Left renal cortex interstitium (tissue), 4 donors: ENCODE data around the gene MGAT1. TPM values are rescaled to one million over a fixed set of nuclear protein-coding genes. Genes with fewer than 3 reads are reported as not detected.

Source experiments
- DNase-seq, 4 donors: peaks; one replicate each; pipeline ENCODE4 v3.0.0-alpha.2; 2013; ENCODE audit warnings: low read depth in 4 of 4, low spot score in 2 of 4, missing footprints in 1 of 4
- polyA plus RNA-seq, 4 donors: library from polyadenylated mRNA; unstranded; fragments of 120-200 nt; gene quantifications; one replicate each; pipeline ENCODE4 v1.2.1, GENCODE V29; 2013; ENCODE audit not compliant: insufficient read length in 4 of 4

MGAT1 gene
- polyA plus RNA-seq, 4 donors, result 73.4 to 92.6 (median 82.3) TPM

DNA sequence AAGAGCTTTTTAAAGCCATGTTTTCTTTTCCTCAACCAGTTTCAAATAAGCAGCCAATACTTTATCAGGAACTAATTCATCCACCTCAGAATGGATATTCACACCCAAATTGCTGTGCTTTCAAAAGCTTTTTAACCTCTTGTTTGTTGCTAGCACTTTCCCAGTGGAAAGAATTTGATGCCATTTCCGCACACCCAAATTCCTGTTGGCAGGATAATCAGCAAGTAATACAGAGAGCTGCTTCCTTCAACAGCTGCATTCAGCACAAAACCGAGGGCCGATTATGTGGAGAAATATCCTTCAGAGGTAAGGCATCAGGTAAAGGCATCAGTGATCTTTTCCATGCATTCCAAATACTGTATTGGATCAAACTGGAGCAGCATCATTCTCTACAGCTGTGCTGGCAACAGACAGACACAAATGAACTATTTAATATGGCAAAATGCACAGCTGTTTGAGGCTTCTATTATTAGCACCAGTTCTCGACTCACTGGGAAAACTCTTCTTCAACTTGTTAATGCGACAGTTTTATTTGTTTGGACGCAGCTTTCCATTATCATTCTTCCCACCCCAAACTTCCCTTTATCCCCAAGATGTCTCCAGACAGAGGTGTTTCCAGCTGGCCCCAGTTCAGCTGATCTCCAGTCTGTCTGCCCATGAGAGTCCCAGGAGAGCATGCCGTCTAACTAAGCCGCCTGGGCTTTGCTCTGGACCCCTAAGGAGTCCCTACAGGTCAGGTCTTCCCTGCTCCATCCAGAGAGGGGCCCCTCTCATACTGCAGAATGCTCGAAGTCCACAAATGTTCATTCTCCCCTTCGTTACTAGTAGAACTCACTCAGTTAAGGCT is 22.2 kb upstream of the MGAT1 start:
- DNase-seq, result no peak

DNA sequence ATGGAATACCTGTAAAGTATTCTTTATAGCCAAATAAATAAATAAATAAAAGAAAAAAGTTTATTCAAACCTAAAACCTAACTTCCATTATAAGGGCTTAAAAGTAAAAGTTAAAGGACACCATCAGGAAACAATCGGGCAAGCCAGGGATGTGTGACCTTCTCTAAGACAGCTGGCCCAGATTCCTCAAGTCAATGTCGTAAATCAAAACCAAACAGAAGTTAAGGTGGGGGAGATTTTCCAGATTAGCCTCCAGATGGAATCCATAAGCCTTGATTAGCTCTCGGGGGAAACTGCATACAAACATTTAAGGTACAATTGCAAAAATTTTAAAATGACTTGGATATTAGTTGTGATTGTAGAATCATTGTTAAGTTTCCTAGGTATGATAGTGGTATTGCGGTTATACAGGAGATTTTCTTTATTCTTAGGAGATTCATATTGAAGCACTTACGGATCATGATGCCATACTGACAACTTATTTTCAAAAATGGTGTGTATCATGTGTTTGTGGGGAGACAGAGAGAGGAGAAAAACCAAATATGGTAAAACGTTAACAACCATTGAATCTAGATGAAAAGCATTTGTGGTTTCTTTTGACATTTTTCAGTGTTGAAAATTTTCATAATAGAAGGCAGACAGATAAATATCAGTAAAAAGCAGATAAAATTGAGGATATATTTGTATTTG is 21.5 kb upstream of the MGAT1 start:
- no peak for DNase-seq

DNA sequence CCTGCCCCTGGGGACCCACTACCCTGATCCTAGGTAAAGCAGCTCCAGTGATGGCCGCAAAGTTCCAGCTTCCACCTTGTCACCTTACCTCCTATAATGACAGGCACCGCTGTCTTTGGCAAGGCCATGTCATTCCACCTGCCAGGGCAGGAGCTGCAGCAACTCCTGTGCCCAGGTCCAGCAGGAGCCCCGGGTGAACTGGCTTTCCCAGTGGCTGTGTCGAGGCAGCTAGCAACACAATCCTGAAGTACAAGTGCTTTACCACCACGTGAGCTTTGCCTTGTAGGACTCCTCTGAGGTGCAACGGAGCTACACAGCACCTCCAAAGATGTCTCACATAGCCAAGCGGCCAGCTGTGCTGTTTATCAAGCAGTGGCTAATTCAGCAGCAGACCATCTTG is 20.7 kb upstream of the MGAT1 start:
- no peak for DNase-seq

DNA sequence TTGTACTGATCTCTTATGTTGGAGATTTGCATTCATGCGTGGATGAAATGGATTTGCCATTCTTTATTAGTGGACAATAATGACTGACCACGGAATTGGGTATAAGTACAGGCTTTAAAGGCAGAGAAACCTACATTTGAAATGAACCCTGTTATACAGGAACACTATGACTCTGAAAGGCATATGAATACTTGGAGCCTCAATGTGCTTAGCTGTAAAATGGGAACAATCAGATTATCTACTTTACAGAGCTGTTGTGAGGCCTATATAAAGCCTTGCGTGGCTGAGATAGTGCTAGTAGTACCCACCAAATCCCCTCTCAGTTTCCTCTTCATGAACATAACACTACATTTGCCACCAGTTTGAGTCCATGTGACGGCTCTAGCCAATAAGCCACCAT is 18.9 kb upstream of the MGAT1 start:
- DNase-seq, result no peak

DNA sequence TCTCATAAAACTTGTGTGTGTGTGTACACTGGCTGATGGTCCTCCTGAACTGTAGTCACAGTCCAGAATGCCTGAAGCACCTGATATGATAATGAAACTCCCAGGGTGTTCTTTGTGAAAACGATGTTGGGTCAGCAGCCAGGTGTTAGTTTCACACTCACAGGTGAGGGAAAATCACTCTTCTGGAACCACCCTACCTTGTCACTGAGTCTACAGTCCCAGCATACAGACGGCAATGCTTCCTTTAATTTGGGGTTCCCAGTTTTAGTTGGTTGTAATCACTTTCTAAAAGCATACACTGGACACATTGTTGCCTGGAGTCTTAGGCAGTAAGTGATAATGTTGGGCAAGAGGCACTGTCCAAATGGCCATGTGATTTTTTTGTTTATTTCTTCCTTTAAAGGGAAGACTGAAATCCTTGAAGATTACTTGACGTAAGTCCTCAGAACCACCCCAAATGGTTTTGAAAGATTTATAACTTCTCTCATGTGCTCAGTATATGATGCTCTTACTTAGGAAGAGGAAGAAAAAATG is 18.2 kb upstream of the MGAT1 start:
- no peak for DNase-seq

DNA sequence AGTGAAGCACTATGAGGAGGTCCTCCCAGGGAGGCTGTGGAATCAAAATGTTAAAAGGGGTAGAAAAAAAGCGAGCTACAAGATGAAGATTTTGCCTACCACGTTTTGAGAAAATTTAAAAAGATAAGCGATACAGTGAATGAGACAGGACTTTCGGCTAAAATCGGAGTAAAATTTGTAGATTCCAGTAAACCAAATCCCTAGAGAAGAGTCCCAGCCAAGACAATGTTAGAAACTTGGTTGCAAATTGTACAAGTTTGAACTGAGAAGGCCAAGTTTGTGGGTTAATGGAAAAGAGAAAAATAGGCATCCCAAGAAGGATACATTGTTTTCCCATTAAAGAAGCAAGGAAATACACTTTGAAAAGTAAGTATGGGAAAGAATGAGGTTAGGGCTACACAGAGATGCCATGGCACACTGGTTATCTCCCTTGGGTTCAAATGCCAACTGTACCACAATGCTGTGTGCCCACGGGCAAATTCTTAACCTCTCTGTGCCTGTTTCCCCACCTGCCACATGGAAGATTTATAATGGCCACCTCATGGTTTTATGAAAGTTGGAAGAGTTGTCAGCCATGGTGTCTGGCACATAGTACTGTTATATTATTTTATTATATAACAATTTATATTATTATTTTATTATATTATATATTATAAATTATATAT is 16.2 kb upstream of the MGAT1 start:
- no peak for DNase-seq

DNA sequence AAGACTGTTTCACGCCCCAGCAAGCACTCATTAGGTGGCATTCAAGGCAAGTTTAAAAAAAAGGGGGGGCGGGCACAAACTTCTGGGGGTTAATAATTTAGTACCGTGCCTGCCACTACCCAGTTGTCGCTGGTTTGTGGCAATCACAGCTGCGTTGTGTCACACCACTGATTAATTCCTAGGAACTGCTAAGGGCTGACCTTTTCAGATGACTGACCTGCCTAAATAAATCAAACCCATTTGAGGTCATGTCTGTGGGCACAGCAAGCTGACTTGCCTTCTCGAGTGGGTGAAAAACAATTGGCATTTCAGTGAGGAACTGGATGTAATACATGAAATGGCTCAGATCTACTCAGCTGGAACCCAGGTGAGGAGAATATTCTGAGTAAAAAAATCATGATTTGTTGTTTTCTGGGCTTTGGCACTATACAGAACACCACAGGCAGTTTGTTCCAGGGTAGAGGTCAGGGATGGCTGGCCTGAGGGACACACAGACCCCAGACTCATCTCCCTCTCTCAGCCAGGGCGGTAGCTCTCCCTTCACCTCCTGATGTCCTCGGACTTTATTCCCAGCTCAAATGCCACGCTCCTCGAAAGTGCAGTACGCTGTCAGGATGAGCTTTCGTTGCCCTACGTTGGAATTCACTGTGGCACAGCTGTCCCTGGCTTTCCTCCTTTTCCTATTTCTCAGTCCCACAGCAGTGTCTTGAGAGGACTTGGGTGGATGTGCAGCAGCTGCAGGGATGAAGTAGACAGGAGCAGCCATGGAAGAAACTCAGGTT is 15.5 kb upstream of the MGAT1 start:
- DNase-seq, result no peak

DNA sequence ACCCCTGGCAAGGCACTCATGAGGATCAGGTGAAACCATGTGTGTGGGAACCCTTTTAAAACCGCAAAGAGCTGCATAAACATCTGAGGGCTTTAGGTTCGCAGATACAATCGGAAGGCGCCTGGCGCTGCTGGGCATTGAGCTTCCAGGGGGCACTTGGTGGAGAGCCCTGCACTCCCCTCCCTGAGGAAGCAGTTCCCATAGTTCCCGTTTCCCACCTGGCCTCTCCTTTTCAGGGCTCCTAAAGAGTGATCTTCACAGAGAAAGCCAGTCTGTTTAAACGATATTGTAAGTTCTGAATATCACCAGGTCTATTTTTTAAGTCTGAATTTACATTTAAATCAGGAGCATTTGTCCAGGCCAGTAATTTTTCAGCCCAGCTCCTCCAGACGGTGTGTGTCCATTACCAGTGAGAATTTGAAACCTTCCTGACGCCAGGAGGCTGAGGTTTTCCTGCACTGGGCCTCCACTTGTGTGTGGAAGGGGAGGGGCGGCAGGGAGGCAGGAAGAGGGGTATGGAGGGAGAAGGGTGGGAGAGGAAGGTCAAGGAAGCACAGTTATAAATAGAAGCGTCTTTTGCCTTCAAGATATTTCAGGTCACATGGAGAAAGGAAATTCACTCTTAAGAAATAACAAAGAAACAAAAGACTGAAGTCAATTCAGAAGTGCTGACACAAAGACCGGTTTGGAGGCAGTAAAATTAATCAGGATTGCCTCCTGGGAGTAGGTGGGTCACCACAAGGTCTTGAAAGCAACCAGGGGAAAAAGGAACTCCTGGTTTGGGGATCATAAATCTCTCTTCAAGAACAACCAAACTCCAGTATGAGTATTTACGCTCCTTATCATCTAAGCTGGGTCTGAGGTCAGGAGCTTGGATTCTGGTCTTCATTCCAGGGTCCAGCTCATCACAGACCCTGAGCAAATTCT is 14.3 kb upstream of the MGAT1 start:
- DNase-seq, result no peak

DNA sequence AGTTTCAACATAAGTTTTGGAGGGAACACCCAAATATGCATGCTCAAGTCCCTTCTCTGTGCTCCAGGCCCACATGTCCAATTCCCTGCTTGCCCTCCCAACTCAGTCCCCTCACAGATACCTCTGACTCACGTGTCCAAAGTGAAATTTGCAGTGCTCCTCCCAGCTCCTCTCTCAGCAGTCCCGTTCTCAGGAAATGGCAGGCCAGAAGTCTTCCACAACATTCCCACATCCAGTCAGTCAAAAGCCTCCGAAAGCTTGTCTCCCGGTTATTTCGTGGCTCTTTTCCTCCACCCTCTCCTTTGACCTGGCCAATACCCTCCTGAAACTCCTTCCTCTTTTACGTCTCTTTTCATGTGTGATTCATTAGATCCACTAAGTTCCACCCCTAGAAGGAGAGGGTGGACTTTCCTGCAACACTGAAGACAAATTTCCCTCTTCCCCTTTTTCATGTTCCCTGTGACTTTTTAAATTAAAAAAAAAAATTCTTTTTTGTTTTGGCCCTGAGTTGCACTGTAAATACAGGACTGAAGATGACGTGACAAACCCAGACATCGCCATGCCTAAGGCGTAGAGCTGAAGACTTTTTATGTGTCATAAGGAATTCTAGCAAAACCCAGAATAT is 12.8 kb upstream of the MGAT1 start:
- no peak for DNase-seq

DNA sequence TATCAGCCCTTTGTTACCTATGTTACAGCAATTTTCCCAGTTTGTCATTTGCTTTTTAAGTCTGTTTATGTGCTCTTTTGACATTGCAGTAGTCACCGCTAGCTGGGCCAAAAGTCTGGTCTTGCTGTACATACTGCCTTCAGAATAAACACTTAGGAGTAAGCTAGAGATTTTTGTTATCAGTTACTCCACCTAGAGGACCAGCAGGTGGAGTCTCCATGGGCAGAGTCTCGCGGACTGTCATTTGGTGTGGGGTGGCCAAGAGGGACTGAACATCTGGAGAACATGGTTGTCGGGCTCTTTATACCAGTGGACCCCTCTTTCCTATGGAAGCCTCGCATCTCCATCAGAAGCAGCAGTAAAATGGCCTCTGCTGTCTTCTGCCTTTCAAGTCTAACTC is 10.8 kb upstream of the MGAT1 start:
- DNase-seq, result no peak

DNA sequence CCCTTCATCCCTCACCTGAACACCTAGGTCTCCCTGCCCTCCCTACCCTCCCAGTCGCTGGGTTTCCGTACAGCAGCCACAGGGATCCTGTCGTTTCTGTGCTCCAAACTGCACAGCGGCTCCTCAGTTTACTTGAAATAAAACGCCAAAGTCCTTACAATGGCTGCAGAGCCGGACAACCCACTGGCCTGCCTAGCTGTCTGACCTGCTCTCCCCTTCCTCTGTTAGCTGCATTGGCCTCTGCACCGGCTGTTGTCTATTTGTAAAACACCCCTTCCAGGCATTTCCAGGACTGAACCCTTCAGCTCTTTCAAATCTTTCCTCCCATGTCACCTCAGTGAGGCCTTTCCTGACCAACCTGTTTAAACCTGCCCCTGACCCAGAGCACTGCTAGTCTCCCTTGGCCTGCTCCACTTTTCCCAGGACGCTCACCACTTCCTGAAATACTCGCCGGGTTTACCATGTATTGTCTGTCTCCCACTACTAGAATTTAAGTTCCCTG is 9.1 kb upstream of the MGAT1 start:
- DNase-seq, result no peak

DNA sequence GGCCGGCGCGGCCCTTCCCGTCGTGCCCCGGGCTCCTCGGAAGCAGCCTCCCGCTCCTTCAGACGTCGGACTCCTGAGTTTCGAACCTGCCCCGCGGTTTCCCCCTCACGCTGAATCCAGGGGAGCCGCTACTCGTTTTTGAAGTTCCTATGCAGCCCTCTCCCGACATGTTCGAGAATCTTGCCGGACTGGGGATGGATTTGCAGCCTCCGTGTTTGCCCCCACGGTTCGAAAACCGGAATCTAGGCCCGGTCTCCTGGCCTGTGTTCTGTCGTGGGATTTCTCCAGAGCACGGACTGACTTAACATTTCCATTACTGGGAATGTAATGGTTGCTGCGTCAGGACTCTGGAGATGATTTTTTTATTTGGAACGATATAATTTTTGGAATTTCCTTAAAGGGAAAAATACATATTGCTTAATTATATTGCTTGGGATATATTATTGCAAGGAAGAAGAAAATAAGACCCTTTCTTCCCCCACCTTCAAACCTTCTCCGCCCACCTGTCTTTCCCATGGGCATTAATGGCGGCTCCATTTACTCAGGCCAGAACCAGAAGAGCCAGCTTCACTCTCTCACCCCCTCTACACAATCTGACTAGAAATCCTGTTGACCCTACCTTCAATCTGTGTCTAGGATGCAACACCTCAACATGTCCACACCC is 8.5 kb upstream of the MGAT1 start:
- no peak for DNase-seq

DNA sequence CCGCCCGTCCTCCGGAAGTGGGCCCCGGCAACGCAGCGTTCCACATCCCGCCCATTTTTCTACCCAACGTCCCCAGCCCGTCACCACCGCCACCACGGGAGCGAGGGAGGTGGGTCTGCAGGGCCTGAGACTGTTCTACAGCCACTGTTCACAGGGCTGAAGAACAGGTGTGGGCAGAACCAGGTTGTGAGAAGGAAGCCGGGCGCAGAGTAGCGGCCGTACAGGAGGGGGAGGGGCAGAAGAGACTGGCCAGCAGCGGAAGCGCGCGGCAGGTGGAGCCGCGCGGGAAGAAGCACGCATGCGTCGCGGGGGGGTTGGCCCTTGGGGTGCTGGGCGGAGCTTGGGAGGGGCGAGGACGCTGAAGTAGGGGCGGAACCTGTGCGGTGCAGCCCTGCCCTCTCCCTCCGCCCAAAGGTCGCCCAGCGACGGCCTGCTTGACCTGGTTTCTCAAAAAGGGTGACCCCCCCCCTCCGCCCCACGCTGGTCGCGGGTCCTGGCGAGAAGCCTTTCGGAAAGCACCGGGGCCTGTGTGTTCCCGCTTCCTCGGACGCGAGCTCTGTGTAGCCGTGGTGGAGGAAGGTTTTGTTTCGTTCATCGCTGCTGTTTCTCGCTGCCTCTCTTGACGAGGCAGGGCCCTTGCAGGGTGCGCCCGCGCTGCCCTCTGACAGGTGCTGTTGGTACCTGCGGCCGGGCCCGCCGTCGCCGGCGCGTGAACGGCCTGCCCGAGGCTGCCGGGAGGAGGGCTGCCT is 7.8 kb upstream of the MGAT1 start:
- peak; percentile 92 to 97 (median 96) for DNase-seq

DNA sequence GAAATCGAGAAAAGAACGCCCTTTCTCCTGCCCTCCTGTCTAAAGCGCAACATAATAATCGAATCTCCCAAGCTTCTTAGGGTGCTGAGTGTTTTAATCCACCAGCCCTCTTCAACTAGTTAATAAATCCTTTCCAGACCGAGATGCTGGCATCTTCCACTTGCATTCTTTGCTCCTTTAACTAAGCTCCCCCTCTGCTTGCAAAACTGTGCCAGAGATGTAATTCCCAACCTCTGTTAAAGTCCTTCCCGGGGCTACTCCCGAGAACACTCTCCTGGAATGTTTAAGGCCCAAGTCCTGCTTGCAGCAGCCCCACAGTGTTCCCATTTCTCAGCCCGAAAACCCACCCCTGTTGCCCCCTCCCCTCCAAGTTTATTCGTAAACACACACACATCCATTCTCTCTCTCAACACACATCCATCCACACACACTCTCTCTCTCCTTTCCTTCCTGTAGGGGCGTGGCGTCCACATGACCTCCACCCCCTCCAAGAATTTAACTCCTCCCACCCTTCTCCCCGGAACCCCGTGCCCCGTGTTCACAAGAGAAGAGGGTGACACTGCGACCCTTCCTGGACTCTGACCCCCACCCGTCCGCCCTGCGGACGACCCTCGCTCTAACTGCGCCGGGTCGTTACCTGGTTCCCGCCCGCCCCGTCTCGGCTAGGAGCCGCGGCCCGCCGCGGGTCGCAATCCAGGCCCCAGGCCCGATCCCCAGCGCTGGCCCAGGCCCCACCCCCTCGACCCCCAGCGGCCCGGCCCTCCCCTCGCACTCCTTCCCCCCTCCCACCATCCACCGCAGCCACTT is 7.0 kb upstream of the MGAT1 start:
- peak in 1 of 4 donors; percentile 78 for DNase-seq

DNA sequence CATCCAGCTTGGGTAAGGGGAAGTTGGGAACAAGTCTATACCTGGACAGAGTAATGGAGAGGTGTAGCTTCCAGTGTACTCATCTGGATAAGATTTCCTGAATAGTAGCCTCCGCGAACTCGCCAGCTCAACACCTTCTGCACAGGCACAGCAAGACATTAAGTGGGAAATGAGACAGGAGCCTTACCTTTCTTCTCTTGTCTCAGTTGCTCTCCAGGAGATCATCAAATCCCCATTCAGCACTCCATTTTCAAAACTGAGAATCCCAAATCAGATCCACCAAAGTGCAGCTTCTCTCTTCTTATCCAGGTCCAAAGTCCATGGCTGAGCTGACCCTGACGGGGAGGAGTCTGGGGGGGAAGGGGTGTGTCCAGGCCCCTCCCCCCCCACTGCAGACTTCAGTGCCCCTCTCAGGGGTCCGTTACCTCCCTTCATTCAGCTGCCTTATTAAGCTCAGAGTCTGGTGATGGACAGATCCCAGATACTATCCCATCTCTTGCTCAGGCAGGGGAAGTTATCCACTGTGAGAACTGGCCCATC is 5.9 kb upstream of the MGAT1 start:
- no peak for DNase-seq

DNA sequence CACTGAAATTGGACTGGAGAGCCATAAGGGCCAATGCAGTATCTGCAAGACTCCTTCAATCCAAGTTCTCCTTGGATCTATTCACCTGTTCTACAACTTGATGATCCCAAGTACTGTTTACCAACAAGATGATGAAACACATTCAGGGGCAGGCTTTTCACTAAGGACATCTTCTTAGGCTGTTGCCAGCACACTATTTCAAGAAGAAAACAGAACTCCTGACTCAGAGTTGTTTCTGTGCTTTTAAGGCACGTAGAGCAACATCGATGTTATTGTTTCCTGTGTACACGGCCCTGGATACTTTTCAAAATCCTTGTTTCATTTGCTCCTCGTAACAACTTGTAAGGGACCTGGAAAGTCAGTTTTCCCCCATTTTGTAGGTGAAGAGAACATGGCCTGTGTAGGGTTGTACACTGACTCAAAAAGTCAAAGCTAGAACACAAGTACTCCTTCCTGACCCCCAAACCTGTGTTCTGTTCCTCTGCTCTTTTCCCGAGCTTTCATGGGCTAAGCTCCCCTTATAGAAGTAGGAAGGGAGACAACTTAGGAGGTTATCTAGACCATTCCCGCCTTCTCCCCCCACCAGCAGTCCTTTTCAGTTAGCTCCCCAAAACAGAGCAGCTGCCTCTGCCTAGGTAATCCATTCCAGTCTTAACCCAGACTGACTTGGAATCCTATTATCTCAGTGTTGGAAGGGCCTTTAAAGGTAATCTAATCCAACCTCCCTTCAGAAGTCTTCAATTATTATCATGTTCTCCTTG is 5.2 kb upstream of the MGAT1 start:
- no peak for DNase-seq
